Activated CD4-positive, alpha-beta memory T cell treated with anti-CD3 and anti-CD28 coated beads for 36 hours (primary cell): ENCODE data around the gene ARMS2. TPM values are rescaled to one million over a fixed set of nuclear protein-coding genes. Genes with fewer than 3 reads are reported as not detected.

Experiments used
- CTCF ChIA-PET: fragments of 350-600 bp; sonication (Branson Sonifier 250); formaldehyde crosslinking; loops from one replicate; lab custom pipeline; 2021; ENCODE audit warnings: antibody characterized with exemption, inconsistent platforms; lab: Charles Lee
- POLR2A ChIA-PET: fragments of 350-600 bp; sonication (Branson Sonifier 250); formaldehyde crosslinking; loops from one replicate; lab custom pipeline; 2021; ENCODE audit warnings: antibody characterized with exemption; lab: Charles Lee
- DNase-seq: peaks from one replicate; pipeline ENCODE4 v3.0.0-alpha.2; 2020
- H3K27ac Mint-ChIP-seq: one replicate; pipeline ENCODE4 v1.8.0; 2021; ENCODE audit warnings: mixed read lengths
- H3K27me3 Mint-ChIP-seq: one replicate; pipeline ENCODE4 v1.8.0; 2021; ENCODE audit warnings: mixed read lengths
- H3K36me3 Mint-ChIP-seq: one replicate; pipeline ENCODE4 v1.8.0; 2021; ENCODE audit warnings: mixed read lengths
- H3K4me1 Mint-ChIP-seq: one replicate; pipeline ENCODE4 v1.8.0; 2021; ENCODE audit warnings: low read depth, mixed read lengths
- H3K4me3 Mint-ChIP-seq: one replicate; pipeline ENCODE4 v1.8.0; 2021; ENCODE audit warnings: mild to moderate bottlenecking, mixed read lengths
- H3K9me3 Mint-ChIP-seq: one replicate; pipeline ENCODE4 v1.8.0; 2021; ENCODE audit warnings: mixed read lengths
- intact Hi-C: fragments of 100-400 bp; cut with micrococcal nuclease; formaldehyde crosslinking; loops from one replicate; pipeline ENCODE4 v1.15.1; 2023
- total RNA-seq, 2 experiments: library from RNA; stranded (reverse); gene quantifications; one replicate each; pipeline ENCODE4 v1.2.3, GENCODE V29; 2021

ARMS2 gene
- total RNA-seq, 2 experiments from 2014 or later = not detected

- Mint-ChIP-seq H3K4me3 (no peak overlapping the region), H3K27ac (no peak overlapping the region), H3K4me1 (no peaks in the 10 kb centered on the region), H3K9me3 (no peaks in the 10 kb centered on the region), H3K27me3 (peaks cover 10% of the 10 kb centered on the region), H3K36me3 (no peaks in the 10 kb centered on the region)
- intact Hi-C loops = no loop called here
- ChIA-PET CTCF (no interaction called here), POLR2A (no interaction called here)
- DNase-seq = no peak
These were observed 21.3 kb downstream of the ARMS2 start for GRCh38 chr10:122475591-122476332.

- CTCF ChIA-PET = no interaction called here
- no peaks in the 10 kb centered on the region for H3K36me3 Mint-ChIP-seq
These were observed 21.9 kb downstream of the ARMS2 start for GRCh38 chr10:122476333-122476695.

GRCh38 chr10:122477436-122477835 lies 23.0 kb downstream of the ARMS2 start:
- no peaks in the 10 kb centered on the region for H3K4me1 Mint-ChIP-seq
- H3K4me3 Mint-ChIP-seq = no peak overlapping the region

More at GRCh38 chr10:122476333-122476695, 21.9 kb downstream of the ARMS2 start:
- H3K4me3 Mint-ChIP-seq = no peak overlapping the region
- POLR2A ChIA-PET = no interaction called here
- no peak for DNase-seq
- H3K27ac Mint-ChIP-seq = no peak overlapping the region
- peaks cover 10% of the 10 kb centered on the region for H3K27me3 Mint-ChIP-seq
- intact Hi-C loops = no loop called here
- peaks cover under 1% of the 10 kb centered on the region for H3K9me3 Mint-ChIP-seq
- H3K4me1 Mint-ChIP-seq = no peaks in the 10 kb centered on the region

GRCh38 chr10:122478971-122479370 lies 24.5 kb downstream of the ARMS2 start:
- Mint-ChIP-seq H3K9me3 (peaks cover 6% of the 10 kb centered on the region), H3K4me1 (no peaks in the 10 kb centered on the region), H3K27ac (no peak overlapping the region), H3K4me3 (no peak overlapping the region), H3K27me3 (peaks cover 7% of the 10 kb centered on the region), H3K36me3 (no peaks in the 10 kb centered on the region)
- DNase-seq = no peak
- ChIA-PET POLR2A (no interaction called here), CTCF (no interaction called here)
- intact Hi-C loops = no loop called here

More at GRCh38 chr10:122477436-122477835, 23.0 kb downstream of the ARMS2 start:
- peaks cover 10% of the 10 kb centered on the region for H3K27me3 Mint-ChIP-seq
- intact Hi-C loops = no loop called here
- H3K9me3 Mint-ChIP-seq = peaks cover 6% of the 10 kb centered on the region
- no peak for DNase-seq
- H3K36me3 Mint-ChIP-seq = no peaks in the 10 kb centered on the region
- no peak overlapping the region for H3K27ac Mint-ChIP-seq
- ChIA-PET POLR2A (no interaction called here), CTCF (no interaction called here)

- H3K27me3 Mint-ChIP-seq = peaks cover 7% of the 10 kb centered on the region
- no peak overlapping the region for H3K27ac Mint-ChIP-seq
- intact Hi-C loops = no loop called here
- no peak overlapping the region for H3K4me3 Mint-ChIP-seq
- CTCF ChIA-PET = interaction anchor here (1.1 kb wide), 1 partner anchor 85 kb away, joined by 3 read pairs; no protein-coding TSS in a partner anchor
- peaks cover 6% of the 10 kb centered on the region for H3K9me3 Mint-ChIP-seq
- H3K4me1 Mint-ChIP-seq = no peaks in the 10 kb centered on the region
- no peaks in the 10 kb centered on the region for H3K36me3 Mint-ChIP-seq
- DNase-seq = no peak
- POLR2A ChIA-PET = no interaction called here
These were observed 25.8 kb downstream of the ARMS2 start for GRCh38 chr10:122480146-122480833.

- POLR2A ChIA-PET = no interaction called here
- Mint-ChIP-seq H3K4me1 (no peaks in the 10 kb centered on the region), H3K4me3 (no peak overlapping the region), H3K27me3 (peaks cover 7% of the 10 kb centered on the region), H3K9me3 (peaks cover 6% of the 10 kb centered on the region), H3K36me3 (no peaks in the 10 kb centered on the region), H3K27ac (no peak overlapping the region)
- CTCF ChIA-PET = interaction anchor here (1.1 kb wide), 1 partner anchor 84 kb away, joined by 3 read pairs; no protein-coding TSS in a partner anchor
- intact Hi-C loops = no loop called here
- DNase-seq = no peak
These were observed 27.0 kb downstream of the ARMS2 start for GRCh38 chr10:122481296-122482056.

GRCh38 chr10:122484276-122485060 lies 30.0 kb downstream of the ARMS2 start:
- Mint-ChIP-seq H3K4me1 (peaks cover 4% of the 10 kb centered on the region), H3K9me3 (peaks cover 6% of the 10 kb centered on the region), H3K36me3 (no peaks in the 10 kb centered on the region), H3K27me3 (peaks cover 8% of the 10 kb centered on the region), H3K27ac (no peak overlapping the region), H3K4me3 (no peak overlapping the region)
- no peak for DNase-seq
- intact Hi-C loops = no loop called here
- POLR2A ChIA-PET = no interaction called here
- CTCF ChIA-PET = interaction anchor here (1.5 kb wide), 1 partner anchor 49 kb away, joined by 4 read pairs; no protein-coding TSS in a partner anchor

- Mint-ChIP-seq H3K9me3 (peaks cover 6% of the 10 kb centered on the region), H3K27me3 (peaks cover 5% of the 10 kb centered on the region), H3K4me1 (peaks cover 11% of the 10 kb centered on the region), H3K4me3 (no peak overlapping the region), H3K27ac (no peak overlapping the region), H3K36me3 (no peaks in the 10 kb centered on the region)
- CTCF ChIA-PET = no interaction called here
- intact Hi-C loops = no loop called here
- DNase-seq = no peak
- POLR2A ChIA-PET = no interaction called here
These were observed 31.2 kb downstream of the ARMS2 start for GRCh38 chr10:122485670-122486069.

- DNase-seq = no peak
- intact Hi-C loops = no loop called here
- Mint-ChIP-seq H3K9me3 (peaks cover 3% of the 10 kb centered on the region), H3K4me1 (peaks cover 20% of the 10 kb centered on the region), H3K36me3 (no peaks in the 10 kb centered on the region), H3K27me3 (peaks cover 5% of the 10 kb centered on the region), H3K27ac (no peak overlapping the region), H3K4me3 (no peak overlapping the region)
- ChIA-PET CTCF (interaction anchor here (1.0 kb wide), 1 partner anchor 79 kb away, joined by 4 read pairs; no protein-coding TSS in a partner anchor), POLR2A (no interaction called here)
These were observed 32.1 kb downstream of the ARMS2 start for GRCh38 chr10:122486406-122487080.

GRCh38 chr10:122487174-122487765 lies 32.8 kb downstream of the ARMS2 start:
- CTCF ChIA-PET = interaction anchor here (1.0 kb wide), 1 partner anchor 78 kb away, joined by 4 read pairs; no protein-coding TSS in a partner anchor
- no peak overlapping the region for H3K27ac Mint-ChIP-seq

More at GRCh38 chr10:122487174-122487765, 32.8 kb downstream of the ARMS2 start:
- Mint-ChIP-seq H3K4me1 (peaks cover 27% of the 10 kb centered on the region), H3K27me3 (peaks cover 5% of the 10 kb centered on the region), H3K9me3 (no peaks in the 10 kb centered on the region), H3K36me3 (no peaks in the 10 kb centered on the region), H3K4me3 (no peak overlapping the region)
- intact Hi-C loops = no loop called here
- no peak for DNase-seq
- POLR2A ChIA-PET = no interaction called here
